ENCODE measurements around the gene ZNF778. TPM values are rescaled to one million over a fixed set of nuclear protein-coding genes. Genes with fewer than 3 reads are reported as not detected.

ZNF778 gene
- total and polyA plus RNA-seq, 2 donors from 2014 or later: 2.2 to 12.7 TPM

DNA sequence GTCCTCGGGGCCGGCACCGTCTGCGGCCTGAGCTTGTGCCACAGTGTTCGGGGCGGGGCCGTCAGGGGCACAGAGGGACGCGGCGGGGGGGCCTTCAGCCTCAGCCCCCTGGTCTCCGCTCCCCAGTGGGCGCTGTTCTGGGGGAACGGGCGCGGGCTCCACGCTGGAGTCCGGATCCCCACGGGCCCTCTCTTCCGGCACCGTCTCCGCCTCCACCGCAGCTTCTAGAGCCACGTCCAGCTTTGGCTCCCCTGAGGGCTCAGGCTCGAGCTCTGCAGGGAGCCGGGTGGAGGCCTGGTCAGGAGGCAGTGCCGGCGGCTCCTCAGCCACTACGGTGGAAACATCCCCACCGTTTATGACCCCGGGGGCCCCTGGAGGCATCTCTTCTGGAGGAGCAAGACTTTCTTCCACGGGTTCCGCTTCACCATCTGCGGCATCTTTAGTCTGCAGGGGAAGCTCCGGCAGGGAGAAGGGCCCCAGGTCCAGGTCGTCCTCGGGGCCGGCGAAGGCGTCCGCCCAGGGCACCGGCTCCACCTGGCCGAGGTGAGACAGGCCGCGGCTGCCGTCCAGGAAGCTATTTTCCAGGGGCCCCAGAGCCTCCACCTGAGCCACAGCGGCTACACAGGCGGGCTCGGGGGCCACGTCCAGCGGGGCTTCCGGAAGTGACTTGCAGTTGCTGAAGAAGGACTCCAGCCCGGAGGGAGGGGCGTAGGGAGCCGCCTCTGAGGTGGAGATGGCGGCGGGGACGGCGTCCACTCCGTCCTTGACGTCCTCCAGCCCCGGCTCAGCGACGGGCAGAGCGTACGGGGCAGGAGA is 62.4 kb downstream of the ZNF778 start:
- TF ChIP-seq, protein P1, sequence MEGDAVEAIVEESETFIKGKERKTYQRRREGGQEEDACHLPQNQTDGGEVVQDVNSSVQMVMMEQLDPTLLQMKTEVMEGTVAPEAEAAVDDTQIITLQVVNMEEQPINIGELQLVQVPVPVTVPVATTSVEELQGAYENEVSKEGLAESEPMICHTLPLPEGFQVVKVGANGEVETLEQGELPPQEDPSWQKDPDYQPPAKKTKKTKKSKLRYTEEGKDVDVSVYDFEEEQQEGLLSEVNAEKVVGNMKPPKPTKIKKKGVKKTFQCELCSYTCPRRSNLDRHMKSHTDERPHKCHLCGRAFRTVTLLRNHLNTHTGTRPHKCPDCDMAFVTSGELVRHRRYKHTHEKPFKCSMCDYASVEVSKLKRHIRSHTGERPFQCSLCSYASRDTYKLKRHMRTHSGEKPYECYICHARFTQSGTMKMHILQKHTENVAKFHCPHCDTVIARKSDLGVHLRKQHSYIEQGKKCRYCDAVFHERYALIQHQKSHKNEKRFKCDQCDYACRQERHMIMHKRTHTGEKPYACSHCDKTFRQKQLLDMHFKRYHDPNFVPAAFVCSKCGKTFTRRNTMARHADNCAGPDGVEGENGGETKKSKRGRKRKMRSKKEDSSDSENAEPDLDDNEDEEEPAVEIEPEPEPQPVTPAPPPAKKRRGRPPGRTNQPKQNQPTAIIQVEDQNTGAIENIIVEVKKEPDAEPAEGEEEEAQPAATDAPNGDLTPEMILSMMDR (IDR thresholded peaks at IDR 0.05; ENCODE audit: borderline replicate concordance, extremely low read depth, insufficient read depth): no peak
- H3K9me3 ChIP-seq (ENCODE audit: control insufficient read depth in 2 of 3, insufficient read depth in 1 of 3, low read length in 3 of 3): no peaks in the 10 kb centered on the region
- H3K36me3 ChIP-seq (ENCODE audit: control insufficient read depth in 2 of 3, insufficient read depth in 3 of 3, low read length in 3 of 3): peaks cover 0 to 15% (median 4%) of the 10 kb centered on the region in 3 donors
- FAIRE-seq: no peak
- H3K9ac ChIP-seq (ENCODE audit: low read length in 3 of 3): no peak overlapping the region
- DNase-seq: no peak
- H3K4me3 ChIP-seq (ENCODE audit: low read length in 3 of 3): no peak overlapping the region
- H3K27me3 ChIP-seq (ENCODE audit: control insufficient read depth, insufficient read depth, low read length): no peaks in the 10 kb centered on the region
- no peaks in the 10 kb centered on the region for H3K4me1 ChIP-seq (ENCODE audit: control insufficient read depth in 2 of 3, insufficient read depth in 2 of 3, low read depth in 1 of 3, low read length in 3 of 3)
- H3K27ac ChIP-seq (ENCODE audit: low read depth in 2 of 2, low read length in 2 of 2): no peak overlapping the region
- intact Hi-C loops (cut with DNase I): no loop called here

DNA sequence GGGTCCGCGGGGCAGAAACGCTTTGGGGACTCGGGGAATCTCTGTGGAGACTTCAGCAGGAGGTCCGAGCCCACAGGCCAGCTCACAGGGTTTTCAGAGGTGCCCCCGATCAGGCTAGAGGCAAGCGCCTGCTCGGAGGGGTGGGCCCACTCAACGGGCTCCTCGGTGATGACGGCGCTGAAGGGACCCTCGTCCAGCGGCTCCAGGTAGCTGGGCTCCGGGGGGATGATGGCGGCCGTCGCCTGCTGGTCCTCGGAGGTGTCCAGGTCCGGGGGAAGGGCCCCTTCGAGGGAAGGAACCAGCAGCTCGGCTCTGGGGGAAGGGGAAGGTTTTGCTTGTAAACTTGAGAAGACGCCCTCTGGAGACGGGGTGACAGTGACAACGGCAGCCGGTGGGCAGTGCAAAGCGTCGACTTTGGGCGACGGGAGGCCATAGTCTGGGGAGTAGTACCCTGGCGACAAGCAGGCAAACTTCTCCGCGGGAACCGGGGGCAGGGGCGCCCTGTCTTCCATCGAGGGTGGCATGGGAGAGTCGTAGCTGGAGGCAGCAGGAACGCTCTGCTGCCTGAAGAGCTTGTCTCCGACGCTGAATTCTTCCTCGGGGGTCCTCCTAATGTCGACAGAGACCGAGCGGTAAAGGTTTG is 63.2 kb downstream of the ZNF778 start:
- no peak for DNase-seq
- TF ChIP-seq, protein P1 (IDR thresholded peaks at IDR 0.05; ENCODE audit: borderline replicate concordance, extremely low read depth, insufficient read depth): no peak
- H3K4me1 ChIP-seq (ENCODE audit: control insufficient read depth in 2 of 3, insufficient read depth in 2 of 3, low read depth in 1 of 3, low read length in 3 of 3): no peaks in the 10 kb centered on the region

GRCh38 chr16:89281189-89281577 is 63.7 kb downstream of the ZNF778 start:
- no peak overlapping the region for H3K9ac ChIP-seq (ENCODE audit: low read length in 3 of 3)
- peaks cover 0 to 24% (median 12%) of the 10 kb centered on the region in 3 donors for H3K36me3 ChIP-seq (ENCODE audit: control insufficient read depth in 2 of 3, insufficient read depth in 3 of 3, low read length in 3 of 3)
- FAIRE-seq (no peak), DNase-seq (no peak)
- no peaks in the 10 kb centered on the region for H3K27me3 ChIP-seq (ENCODE audit: control insufficient read depth, insufficient read depth, low read length)
- TF ChIP-seq, protein P1 (IDR thresholded peaks at IDR 0.05; ENCODE audit: borderline replicate concordance, extremely low read depth, insufficient read depth): no peak
- no peaks in the 10 kb centered on the region for H3K4me1 ChIP-seq (ENCODE audit: control insufficient read depth in 2 of 3, insufficient read depth in 2 of 3, low read depth in 1 of 3, low read length in 3 of 3)
- H3K4me3 ChIP-seq (ENCODE audit: low read length in 3 of 3): no peak overlapping the region
- no peaks in the 10 kb centered on the region for H3K9me3 ChIP-seq (ENCODE audit: control insufficient read depth in 2 of 3, insufficient read depth in 1 of 3, low read length in 3 of 3)
- intact Hi-C loops (cut with DNase I): no loop called here
- no peak overlapping the region for H3K27ac ChIP-seq (ENCODE audit: low read depth in 2 of 2, low read length in 2 of 2)

More for the DNA sequence above, 63.2 kb downstream of the ZNF778 start:
- no peak for FAIRE-seq
- Histone ChIP-seq H3K27me3 (ENCODE audit: control insufficient read depth, insufficient read depth, low read length) (no peaks in the 10 kb centered on the region), H3K36me3 (ENCODE audit: control insufficient read depth in 2 of 3, insufficient read depth in 3 of 3, low read length in 3 of 3) (peaks cover 0 to 19% (median 12%) of the 10 kb centered on the region in 3 donors), H3K4me3 (ENCODE audit: low read length in 3 of 3) (no peak overlapping the region), H3K9me3 (ENCODE audit: control insufficient read depth in 2 of 3, insufficient read depth in 1 of 3, low read length in 3 of 3) (no peaks in the 10 kb centered on the region), H3K9ac (ENCODE audit: low read length in 3 of 3) (no peak overlapping the region), H3K27ac (ENCODE audit: low read depth in 2 of 2, low read length in 2 of 2) (no peak overlapping the region)
- intact Hi-C loops (cut with DNase I): no loop called here
